Stimulated activated CD4-positive, alpha-beta T cell treated with anti-CD3 and anti-CD28 coated beads, Interleukin-1b, Interleukin-23, amount 100 ng/mL, for 1 hour (primary cell): ENCODE measurements around the gene C19orf53.

Experiments used
- DNase-seq, 2 donors: peaks; one replicate each; pipeline ENCODE4 v3.0.0-alpha.2; 2020; ENCODE audit warnings: low read depth in 2 of 2

The C19orf53 gene

GRCh38 chr19:13826652-13827235 is 52.5 kb downstream of the C19orf53 start:
- DNase-seq = no peak

GRCh38 chr19:13827656-13828055 is 53.4 kb downstream of the C19orf53 start:
- no peak for DNase-seq
